Measurements from ENCODE around the gene JPH3. TPM values are rescaled to one million over a fixed set of nuclear protein-coding genes. Genes with fewer than 3 reads are reported as not detected.

Gene JPH3
- total RNA-seq, 1 donor from 2014 or later = 3.1 TPM

DNA sequence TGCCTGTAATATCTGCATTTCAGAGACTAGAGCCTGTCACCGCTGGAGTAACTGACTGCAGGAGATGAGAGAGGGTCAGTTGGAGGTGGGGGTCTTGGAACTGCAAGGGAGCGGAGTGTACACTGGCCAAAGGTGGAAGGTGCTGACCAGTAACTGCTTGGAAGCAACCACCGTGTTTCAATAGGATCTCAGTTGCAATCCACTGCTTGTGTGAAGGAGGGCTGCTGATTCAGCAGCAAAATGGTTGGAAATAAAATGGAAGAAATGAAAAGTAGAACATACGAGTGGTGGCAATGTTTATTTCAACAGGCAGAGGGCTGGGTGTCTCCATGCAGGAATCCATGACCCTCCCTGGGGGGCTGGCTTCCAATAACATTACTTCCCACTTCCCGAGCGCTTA is 2.1 kb upstream of the JPH3 start:
- DNase-seq (ENCODE audit: low spot score) = no peak

DNA sequence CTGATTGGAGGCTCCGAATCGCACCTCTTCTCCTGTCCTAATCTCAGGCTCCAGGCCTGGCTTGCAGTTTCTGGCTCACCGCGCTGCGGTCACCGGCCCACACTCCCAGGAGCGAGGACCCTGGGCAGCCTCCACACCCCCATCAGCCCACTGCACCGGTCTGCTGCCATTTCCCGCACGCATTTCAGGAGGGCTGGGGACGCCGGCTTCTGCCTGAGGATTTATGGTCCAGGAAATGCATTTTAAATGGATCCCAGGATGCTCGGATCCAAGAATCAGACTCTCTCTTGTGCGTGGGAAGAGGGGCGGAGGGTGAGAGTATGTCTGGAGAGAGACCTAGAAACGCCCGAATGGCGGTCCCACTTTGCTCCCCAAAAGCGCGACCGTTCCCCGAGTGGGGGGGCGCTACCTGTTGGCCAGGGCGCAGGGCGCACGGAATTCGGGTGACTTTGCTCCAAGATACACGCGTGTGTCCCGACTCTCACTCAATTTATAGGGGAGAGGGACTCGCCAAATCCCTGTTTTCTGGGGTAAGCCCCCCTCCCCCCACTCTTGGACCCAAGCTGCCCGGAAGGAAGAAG is 817 bp upstream of the JPH3 start:
- no peak for DNase-seq (ENCODE audit: low spot score)

DNA sequence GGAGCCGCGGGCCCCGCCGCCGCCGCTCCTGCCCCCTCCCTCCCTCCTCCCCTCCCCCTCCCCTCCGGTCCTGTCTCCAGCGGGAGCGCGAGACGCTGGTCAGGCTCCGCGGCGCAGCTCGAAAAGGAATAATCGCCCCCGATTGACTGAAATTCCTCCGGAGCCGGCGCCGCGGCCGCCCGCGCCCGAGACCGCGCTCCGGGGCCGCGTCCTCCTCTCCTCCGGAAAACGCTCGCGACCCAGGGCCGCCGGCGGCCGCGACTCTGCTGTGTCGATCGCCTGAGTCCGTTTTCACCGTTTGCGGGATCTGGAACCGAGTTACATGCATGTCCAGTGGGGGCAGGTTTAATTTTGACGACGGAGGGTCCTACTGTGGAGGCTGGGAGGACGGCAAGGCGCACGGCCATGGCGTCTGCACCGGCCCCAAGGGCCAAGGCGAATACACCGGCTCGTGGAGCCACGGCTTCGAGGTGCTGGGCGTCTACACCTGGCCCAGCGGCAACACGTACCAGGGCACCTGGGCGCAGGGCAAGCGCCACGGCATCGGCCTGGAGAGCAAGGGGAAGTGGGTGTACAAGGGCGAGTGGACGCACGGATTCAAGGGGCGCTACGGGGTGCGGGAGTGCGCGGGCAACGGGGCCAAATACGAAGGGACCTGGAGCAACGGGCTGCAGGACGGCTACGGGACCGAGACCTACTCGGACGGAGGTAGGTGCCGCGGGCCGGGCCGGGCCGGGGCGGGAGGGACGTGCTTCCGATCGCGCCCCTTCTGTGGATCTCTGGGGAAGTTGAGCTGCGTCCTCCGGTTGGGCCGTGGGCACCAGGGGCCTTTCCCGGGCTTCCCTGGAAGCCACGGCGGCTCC is 744 bp downstream of the JPH3 start:
- DNase-seq (ENCODE audit: low spot score) = no peak

DNA sequence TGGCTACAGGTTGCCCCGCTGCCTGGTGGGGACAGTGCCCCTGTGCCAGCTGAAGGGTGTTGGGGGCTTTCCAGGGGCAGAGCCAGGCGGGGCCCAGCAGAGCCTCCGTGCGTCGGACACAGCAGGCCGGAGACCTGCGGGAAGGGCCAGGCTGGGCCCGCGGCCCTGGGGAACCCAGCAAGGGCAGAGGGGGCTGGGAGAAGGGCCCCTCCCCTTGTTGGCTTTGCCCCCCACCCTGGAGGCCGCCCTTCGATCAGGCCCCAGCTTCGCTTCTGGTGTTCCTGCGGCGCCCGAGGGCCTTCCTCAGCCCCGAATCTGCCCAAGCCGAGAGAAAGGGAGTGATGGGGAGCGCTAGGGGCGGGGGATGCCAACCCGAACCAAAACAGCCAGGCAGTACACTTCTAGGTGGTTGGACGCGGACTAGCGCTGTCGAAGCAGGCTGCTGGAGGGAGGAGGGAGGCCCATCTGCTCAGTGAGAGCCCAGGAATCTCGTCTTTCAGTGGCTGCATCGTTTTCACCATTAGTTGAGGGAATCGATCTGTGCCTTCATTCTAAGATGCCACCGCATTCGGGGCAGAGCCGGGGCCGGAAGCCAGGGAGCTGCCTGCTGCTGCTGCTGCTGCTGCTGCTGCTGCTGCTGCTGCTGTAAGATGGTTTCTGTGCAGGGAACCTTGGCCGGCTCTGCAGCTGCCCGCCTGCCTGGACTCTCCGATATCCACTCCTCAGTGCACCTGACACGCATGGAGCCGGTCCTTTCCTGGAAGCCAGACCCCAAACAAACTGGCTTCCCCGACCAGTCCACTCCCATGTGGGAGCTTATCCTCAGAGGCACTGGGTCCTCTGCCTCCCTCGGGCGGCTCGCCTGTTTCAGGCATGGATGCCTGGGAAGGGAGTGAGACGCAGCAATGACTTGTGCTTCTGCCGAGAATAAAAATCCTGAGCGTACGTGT is 1.7 kb downstream of the JPH3 start:
- no peak for DNase-seq (ENCODE audit: low spot score)

DNA sequence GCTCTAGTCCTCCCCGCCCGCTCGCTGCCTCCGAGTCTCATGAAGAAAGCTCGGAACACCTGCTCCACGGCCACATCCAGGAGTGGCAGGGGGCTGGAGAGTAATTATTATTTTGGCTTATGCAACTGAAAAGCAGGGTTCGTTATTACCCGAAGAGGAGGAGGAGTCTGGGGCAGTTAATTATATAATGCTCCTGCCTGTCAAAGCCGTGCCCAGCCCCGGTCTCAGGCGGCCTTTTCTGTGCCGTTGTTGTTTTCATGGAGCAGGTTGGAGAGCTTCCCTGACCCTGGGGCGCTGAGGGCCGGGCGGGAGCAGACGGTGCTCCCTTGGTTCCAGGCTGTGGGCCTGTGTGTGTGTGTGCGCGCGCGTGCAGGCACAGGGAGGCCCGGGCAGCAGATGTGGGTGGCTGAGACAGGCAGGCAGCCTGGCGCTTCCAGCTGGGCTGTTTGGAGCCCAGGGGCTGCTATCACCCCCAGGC is 2.4 kb downstream of the JPH3 start:
- DNase-seq (ENCODE audit: low spot score) = no peak

DNA sequence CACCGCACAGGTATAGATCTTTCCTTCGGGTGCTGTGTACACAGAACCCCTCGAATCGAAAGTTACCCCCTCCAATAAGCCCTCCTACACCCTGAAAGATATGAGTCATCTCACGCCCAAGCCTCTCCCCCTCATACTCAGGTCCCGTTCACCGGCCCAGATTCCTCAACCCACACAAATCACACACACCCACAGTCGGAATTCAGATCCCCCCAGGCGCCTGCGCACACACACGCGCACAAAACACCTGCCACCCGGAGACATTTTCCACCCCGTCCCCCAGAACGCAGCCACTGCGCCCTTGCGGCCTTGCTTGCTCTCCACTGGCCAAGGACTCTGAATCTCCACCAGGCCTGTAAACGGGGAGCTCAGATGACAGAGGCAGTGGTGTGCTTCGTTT is 4.9 kb downstream of the JPH3 start:
- DNase-seq (ENCODE audit: low spot score) = no peak

DNA sequence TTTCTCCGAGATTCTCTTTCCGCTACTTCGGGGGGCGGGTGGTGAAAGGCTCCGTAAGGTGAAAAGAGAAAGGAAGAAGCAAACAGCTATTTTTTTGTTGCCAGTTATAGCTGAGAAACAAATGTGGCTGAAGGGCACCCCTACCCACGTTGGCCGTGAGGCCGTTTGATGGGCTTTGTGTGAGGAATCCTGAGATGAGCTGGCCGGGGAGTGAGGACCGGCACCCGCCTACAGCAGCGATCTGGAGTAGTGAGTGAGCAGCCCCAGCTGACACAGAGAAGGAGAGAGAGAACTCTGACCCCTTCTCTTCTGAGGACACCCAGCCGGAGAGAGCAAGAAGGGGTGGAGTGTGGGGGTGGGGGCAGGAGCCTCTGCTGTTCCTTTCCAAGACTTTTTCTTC is 5.6 kb downstream of the JPH3 start:
- no peak for DNase-seq (ENCODE audit: low spot score)

DNA sequence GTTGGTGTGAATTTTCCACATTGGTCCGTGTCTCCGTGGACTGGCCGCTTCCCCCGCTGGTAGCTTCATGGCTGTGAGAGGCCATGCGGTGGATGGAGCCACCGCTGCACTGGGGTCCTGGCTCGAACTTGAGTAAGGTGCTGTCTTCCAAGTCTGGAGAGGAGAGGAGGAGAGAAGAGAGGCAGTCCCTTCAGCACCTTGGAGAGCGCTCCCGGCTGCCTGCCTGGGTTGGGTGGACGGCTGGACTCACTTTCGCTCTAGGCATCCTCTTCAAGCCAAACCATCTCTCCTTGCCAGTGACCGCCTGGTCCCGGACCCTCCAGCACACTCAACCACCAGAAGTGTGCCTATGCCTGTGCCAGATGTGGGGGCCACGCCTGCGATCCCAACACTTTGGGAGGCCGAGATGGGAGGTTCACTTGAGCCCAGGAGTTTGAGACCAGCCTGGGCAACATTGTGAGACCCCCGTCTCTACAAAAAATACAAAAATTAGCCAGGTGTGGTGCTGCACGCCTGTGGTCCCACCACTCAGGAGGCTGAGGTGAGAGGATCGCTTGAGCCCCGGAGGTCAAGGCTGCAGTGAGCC is 6.2 kb downstream of the JPH3 start:
- DNase-seq (ENCODE audit: low spot score) = peak; percentile 60

DNA sequence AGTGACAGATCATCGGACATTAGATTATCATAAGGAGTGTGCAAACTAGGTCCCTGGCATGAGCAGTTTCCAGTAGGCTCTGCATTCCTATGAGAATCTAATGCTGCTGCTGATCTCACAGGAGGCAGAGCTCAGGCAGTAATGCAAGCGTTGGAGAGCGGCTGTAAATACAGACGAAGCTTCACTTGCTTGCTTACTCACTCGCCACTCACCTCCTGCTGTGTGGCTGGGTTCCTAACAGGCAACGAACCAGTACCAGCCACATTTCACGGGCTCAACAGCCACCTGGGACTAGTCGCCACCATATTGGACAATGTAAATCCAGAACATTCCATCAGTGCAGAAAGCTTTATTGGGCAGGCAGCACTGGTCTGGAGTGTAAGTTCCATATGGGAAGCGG is 7.7 kb downstream of the JPH3 start:
- no peak for DNase-seq (ENCODE audit: low spot score)

DNA sequence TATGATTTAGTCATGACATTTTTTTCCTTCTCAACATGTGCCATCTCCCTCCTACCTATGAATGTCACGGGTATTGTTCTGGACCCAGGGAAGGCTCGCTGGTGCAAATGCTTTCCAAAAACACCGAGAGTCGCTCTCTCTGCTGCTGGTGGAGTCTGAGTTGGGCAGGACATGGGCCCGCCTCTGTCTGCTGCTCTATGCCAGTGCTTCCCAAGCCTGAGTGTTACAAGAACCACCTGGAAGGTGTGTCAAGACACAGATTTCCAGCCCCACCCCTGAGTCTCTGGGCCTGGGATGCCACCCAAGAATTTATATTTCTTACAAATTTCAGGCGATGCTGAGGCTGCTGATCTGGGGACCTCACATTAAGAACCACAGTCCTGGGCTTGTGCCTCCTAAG is 9.1 kb downstream of the JPH3 start:
- DNase-seq (ENCODE audit: low spot score) = no peak

DNA sequence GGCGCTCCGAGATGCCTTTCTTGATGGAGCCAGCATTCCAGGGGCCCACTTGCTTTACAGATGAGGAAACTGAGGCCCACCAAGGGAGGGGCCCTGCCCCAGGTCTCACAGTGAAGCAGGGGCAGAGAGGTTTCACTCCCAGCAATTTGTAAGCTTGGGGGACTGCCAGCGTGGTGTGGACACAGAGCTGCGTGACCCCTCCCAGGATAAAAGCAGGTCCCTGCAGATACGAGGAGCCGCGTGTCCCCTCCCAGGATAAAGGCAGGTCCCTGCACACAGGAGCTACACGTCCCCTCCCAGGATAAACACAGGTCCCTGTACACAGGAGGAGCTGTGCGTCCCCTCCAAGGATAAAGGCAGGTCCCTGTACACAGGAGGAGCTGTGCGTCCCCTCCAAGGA is 11.7 kb downstream of the JPH3 start:
- no peak for DNase-seq (ENCODE audit: low spot score)

DNA sequence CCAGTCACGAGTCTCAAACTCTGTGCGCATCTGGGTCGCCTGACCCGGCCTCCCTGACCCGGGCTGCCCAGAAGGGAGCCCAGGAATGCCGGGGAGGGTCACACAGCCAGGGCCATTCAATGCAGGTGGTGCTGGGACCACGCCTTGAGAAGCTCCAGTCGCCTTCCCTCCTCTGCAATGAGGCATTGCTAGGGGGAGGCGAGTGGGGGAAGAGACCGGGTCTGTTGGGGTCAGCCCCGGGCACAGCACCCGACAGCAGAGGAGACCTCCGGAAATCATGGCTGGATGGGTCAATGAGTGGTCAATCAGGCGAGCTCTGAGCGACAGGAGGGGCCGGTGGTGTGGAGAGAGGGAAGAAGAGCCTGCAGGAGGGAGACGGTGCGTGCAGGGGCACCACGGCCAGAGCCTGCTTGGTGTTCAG is 13.3 kb downstream of the JPH3 start:
- DNase-seq (ENCODE audit: low spot score) = no peak

DNA sequence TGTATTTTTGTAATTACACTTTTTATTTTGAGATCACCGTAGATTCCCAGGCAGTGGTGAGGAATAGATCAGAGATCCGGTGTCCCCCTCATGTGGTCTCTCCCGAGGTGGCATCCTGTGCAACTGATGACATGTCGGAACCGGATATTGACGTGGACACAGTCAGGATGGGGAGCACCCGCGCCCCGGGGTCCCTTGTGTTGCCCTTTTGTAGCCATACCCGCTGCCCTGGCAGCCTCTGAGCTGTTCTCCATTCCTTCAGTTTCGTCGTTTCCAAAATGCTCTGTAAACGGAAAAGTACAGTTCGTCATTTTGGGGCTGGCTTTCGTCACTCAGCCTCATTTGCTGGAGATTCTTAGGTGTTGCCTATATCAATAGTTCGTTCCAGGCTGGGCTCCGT is 14.2 kb downstream of the JPH3 start:
- DNase-seq (ENCODE audit: low spot score) = no peak

DNA sequence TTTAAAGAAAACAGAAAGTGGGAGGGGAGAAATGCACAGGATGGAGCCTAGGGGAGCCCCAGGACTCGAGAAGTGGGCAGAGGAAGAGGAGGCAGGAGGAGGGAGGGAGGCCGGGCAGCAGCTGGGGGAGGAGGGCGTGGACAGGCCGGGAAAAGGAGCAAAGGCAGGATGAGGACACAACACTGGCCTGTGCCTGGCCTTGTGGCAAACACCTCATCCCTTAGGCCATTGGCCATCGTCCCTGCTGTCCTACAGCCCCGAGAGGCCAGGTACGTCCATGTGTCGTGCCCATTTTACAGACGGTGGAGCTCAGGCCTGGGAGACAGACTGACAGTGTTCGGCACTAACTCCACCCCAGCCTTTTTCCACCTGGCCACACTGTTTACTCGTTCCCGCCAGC is 15.9 kb downstream of the JPH3 start:
- no peak for DNase-seq (ENCODE audit: low spot score)

DNA sequence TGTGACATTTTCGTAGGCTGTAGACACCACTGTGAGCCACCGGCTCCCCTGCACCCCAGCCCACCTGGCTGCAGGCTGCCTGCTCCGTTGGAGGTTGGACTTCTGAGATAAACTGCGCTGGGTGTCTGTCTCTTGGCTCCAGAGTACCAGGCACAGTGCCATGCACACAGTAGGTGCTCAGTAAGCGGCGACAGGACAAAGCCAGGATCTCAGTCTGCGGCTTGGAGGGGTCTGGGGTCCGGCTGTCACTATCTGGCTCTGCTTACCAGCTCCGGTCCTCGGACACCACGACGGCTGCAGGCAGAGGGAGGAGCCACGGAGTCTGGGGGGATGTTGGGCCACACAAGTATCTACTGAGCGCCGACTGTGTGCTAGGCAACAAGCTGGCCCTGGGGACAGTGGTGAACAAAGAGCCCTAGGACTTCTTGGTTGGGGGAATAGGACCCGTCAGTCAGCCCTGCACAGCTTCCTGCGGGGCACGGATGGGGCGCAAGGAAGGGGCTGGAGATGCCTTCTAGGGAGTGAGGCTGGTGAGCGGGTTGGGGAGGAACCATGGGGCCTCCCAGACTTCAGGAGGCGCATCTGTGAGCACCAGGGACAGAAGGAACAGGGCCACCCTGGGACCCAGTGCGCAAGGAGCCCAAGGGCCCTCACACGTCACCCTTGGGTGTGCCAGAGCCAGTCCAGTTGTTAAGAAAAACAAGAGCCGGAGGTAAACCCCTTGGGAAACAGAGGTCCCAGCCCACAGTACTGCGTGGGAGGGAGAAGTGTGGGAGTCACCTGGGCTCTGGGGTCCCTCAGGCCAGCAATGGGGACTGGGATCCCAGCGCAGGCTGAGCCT is 17.3 kb downstream of the JPH3 start:
- no peak for DNase-seq (ENCODE audit: low spot score)

DNA sequence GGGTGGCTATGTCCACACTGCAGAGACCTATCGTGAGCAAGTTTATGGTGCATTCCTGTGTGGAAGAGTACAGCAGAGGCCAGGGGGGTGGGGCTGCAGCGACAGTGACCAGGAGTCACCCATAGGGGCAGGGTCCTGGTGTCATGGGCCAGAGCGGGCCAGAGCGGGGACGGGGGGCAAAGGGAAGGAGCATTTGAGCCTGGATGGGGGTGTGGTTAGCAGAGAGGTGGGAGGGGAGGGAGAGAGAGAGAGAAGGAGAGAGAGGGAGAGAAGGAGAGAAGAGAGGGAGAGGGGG is 17.8 kb downstream of the JPH3 start:
- DNase-seq (ENCODE audit: low spot score) = no peak

DNA sequence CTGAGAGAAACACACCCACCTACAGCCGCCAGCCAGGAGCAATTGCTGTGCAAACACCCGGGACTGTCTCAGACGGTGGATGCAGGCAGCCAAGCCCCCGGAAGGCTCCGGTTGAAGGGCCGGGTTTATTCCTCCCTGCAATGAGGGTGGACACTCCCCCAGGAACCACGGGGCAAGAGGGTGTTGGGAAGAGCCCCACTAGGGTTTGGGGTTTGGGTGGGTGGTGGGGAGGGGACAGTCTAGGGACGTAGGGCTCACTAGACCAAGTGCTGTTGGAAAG is 19.2 kb downstream of the JPH3 start:
- DNase-seq (ENCODE audit: low spot score) = no peak

DNA sequence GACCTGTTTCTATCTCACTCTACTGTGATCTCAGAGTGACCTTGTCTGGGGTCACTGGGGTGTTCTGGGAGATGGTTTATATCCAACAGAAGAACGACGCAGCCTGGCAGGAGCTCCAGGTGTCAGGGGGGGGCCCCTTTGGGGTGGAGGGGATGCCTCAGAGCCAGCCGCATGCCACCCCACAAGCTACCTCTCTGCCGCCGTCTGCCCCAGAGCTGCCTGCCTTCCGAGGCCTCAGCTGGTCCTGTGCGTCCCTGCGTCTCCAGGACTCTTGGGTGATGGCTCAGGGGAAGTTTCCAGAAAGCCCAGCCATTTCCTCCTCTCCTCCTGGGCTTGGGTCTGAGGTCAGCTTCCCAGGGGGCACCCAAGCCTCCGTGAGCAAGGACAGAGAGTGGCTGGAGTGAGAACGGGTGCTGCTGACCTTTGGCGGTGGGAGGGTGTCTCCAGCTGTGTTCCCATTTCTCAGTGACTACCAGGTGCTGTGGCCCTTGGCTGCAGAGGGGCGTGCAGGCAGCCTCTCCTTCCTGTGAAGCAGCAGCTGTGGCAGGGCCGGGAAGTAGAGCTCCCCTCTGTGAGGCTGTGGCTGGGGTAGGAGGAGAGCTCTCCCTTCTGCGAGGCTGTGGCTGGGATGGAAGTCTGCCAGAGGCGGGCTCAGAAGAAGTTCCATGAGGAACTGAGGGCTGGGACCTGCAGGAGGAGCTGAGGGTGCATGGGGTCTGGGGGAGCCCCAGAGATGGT is 19.8 kb downstream of the JPH3 start:
- no peak for DNase-seq (ENCODE audit: low spot score)

DNA sequence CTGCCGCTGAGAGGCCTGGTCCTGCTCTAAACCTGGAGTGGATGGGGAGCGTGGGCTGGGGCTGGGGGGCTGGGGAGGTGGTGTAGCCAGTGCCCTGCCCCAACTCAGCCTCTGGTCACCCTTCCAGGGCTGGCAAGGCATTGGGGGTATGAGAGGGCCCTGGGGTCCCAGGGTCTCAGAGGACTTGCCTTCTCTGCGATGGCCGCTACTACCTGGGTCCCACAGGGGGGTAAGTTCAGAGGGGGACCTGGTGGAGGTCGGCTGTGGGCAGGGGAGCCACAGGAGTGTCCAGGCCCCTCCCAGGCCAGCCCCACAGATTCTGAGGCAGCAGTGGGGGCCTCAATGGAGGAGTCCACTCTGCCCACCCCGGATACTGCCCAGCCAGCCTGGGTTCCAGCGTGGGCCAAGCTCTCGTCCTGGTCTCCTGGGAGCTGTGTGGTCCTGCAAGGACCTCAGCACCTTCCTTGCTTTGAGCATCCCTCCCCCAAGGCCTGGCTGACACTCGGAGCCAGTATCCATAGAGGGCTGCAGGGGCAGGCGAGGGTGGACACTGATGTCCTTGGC is 20.5 kb downstream of the JPH3 start:
- DNase-seq (ENCODE audit: low spot score) = no peak

DNA sequence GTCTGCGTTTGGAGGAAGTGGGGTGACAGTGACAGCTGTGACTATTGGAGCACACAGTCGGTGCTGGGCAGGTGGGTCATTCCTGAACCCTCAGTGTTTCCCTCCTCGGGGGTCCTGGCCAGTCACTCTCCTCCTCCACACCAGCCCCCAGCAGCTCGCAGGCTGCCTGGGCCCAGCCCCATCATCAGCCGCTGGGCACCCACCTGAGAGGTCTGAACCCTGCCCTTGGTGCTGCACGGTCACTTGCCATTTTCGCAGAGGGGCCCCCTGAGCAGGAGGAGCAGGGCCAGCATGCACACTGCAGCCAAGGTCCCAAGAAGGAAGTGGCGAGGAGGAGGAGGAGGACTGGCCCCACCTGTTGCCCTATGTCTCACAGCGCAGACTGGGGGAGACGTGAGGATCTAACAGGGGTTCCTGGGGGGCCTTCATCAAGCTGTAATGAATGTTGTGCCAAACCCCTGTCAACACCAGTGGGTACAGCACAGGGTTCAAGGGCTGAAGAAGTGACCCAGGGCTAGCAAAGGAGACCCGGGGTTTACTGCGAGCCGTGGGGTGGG is 23.0 kb downstream of the JPH3 start:
- DNase-seq (ENCODE audit: low spot score) = no peak
